NCI-H748 (cell line): ENCODE results near the gene FMNL2.
"Not testable (repeated sequence)": the region's sequence is repeated elsewhere in the genome, so short reads cannot be mapped to it uniquely, and the experiment has no call there.

Experiments
- DNase-seq: peaks from one replicate; lab custom pipeline; 2025; ENCODE audit not compliant: unreplicated experiment; lab: John Stamatoyannopoulos, UW

FMNL2 gene

DNA sequence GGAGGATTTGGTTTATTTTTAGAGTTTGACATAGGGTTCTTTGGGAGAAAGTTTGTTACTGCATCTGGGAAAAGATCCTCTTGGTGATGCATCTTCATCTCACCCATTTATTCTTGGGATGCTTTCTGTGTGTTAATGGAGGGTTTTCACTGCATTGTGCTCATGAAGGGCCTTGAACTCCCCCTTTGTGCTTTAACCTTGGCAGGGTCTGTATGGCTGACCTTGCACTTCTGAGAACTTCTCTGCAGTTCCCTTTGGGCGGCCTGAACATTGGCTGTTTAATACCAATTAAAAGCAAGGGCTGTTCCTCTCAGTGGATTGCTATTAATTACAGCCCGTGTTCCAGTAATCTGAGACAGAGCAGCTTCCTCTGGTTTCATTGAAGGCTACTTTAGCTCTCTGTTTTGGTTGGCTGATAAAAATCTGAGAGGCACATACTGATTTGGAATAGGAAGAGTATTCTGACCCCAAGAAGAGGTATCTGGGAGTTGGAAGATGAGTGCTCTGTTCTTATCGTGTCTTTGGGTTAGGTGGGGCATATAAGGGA, 37.5 kb downstream of the FMNL2 start:
- DNase-seq = no peak

DNA sequence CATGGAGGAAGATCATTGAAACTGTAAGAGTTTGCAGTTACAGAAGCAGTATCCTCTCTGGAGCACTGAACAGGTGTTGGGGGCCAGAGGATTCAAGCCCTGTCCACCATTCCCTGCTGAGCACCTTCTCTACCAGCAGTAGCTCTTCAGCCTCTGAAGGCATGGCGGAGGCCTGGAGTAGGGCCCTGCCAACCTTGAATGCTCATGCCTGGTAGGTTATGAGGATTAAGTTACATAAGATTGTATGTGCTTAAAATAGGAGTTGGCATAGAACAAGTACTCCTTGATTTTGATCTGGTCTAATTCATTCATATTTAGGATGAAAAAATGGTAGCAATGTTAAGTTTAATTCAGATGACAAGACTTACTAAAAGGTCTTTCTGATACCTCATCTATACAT, 40.2 kb downstream of the FMNL2 start:
- no peak for DNase-seq

DNA sequence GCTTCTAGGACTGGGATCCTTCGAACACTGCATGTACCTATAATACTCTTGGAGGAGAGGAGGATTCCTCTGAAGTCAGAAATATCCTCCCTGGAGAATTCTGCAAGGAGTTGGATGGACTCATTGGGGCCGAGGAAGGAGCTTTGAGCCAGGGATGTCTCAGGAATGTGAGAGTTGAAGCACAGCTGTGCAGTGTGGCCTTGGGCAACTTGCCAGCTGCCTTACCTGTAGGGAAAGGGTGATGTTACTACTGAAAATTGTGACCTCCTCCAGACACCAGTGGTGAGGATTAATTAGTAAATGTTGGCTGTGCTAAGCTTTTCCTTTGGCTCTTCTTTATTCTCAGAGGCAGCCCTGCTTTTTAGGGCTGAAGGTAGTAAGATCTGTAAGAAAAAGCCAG, 41.4 kb downstream of the FMNL2 start:
- no peak for DNase-seq

- no peak for DNase-seq
These were observed 42.0 kb downstream of the FMNL2 start for GRCh38 chr2:152376968-152377367.

- DNase-seq = no peak
These were observed 44.1 kb downstream of the FMNL2 start for GRCh38 chr2:152379089-152379488.

DNA sequence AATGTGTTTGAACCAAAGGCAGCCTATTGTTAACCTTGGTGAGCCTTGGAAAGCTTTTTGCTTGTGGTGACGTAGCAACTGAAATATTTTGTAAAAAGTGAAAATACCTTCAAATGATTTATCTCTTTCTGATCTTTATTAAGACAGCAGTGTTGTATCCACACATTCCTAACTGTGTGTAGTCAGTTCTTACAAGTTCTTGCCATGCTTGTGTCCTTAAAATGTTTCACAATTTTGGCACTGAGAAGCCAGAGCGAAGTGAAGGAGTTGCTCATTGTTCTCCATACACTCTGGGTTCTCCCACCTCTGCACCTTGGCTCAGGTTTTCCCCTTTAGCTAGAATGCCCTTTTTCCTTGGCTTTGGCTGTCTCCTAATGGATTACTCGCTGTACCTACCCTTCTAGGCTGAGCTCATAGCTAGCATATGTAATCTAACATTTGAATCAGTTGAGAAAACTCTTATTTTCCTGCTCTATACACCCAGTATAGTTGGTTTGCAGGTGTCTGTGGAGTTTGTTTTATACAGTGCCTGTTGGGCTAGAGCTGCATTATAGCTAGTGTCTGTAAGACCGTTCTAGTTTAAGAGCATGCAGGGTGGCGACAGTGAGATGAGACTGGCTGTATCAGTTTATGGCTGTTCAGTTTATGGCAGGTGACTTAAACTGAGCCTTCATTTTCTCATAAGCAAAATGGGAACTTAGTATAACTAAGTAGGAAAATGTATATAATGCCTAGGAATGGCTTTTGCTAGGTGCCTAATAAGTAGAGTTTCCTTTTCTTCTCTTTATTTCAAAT, 45.5 kb downstream of the FMNL2 start:
- DNase-seq = no peak

GRCh38 chr2:152383702-152384101, 48.7 kb downstream of the FMNL2 start:
- no peak for DNase-seq

DNA sequence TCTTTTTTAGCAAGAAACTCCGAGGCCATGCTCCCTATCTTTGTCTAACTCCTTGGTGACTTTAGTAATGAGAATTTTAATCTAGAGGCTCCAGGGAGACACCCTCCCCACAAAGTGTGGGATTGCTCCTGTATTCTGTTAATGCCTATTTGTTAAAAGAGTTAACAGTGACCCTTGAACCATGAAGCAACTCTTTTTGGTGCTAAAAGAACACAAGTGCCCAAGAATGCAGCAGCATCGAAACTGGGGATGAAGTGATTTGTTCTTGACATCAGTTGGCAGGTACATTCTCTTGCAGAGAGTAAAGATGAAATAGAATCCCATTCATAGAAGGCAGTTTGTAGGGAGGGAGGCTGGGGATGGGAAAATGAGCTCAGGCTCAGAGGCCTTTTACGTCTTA, 50.0 kb downstream of the FMNL2 start:
- DNase-seq = no peak

- DNase-seq = no peak
These were observed 50.7 kb downstream of the FMNL2 start for GRCh38 chr2:152385650-152386049.

DNA sequence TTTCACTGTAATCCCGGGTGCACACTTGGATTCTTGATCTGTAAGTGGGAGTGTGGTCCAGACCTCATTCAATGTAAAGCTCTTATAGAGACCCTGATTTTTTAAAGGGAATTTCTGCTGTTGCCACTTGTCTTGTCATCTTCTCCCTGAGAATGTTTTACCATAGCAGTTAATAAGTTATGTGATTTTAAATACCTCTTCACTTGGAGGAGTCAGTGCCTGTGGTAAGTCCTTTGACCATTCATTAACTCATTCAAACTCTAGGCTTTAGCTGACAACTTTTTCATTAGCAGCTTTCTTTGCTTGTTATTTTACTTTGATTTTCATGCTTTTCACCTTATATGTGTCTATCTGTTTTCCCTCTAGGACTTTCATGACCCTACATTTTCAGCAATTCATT, 51.3 kb downstream of the FMNL2 start:
- DNase-seq = no peak

GRCh38 chr2:152387041-152387440, 52.1 kb downstream of the FMNL2 start:
- DNase-seq = no peak

GRCh38 chr2:152388269-152388668, 53.3 kb downstream of the FMNL2 start:
- not testable (repeated sequence) for DNase-seq

GRCh38 chr2:152389483-152389882, 54.5 kb downstream of the FMNL2 start:
- no peak for DNase-seq

GRCh38 chr2:152390837-152391236, 55.9 kb downstream of the FMNL2 start:
- no peak for DNase-seq

DNA sequence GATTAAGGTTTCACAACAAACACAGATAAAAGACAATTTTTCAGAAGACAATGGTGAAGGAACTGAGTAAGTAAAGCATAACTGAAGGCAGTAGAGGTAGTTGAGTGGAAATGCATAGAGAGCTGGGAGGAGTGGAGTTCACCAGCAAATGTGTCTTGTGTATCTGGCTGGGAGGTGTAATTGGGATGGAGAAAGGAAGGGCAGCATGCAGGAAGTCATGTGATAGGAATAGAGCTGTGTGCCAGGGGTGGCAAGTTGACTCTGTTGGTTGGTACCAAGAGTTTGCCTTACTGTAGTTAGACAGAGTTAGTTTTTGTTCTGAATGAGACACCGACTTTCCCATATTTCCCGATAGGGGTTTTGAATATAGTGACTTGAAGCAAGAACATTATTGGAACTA, 56.3 kb downstream of the FMNL2 start:
- no peak for DNase-seq

- no peak for DNase-seq
These were observed 58.4 kb downstream of the FMNL2 start for GRCh38 chr2:152393377-152393776.

GRCh38 chr2:152394326-152394725, 59.4 kb downstream of the FMNL2 start:
- no peak for DNase-seq

DNA sequence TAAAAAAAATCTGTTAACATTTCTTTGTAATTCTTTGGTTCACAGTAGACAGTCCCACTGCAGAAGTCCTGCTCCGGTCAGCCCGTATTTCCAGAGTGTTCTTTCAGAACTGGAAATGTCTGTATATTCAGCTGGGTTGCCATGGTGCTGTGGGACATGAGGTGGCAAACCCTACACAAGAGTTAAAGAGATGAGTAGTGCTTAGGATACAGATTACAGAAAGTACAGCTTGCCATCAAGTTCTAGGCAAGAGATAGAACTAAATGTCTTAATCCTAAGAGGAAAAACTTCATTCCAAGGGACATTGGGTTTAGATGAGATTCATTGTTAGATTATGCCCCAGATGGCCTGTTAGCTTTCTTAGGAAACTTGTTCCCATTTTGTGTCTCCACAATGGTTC, 60.1 kb downstream of the FMNL2 start:
- DNase-seq = peak; percentile 18

DNA sequence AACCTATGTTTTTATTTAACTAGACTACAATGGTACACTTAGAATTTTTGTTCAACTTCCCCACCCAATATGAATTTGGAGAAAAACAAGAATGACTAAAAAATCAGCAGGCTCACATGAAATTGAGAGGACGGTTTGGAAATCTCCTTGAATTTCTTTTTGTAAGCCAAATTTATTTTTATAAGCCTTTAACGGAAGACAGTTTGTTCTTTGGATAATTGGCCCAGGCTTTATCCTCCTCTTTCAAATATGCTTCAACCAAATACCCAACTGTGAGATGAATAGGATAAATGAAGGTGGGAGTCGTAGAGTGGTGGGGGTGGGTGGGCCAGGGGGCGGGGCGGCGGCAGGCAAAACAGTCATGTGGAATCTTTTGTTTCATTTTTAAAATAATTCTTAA, 60.6 kb downstream of the FMNL2 start:
- no peak for DNase-seq

DNA sequence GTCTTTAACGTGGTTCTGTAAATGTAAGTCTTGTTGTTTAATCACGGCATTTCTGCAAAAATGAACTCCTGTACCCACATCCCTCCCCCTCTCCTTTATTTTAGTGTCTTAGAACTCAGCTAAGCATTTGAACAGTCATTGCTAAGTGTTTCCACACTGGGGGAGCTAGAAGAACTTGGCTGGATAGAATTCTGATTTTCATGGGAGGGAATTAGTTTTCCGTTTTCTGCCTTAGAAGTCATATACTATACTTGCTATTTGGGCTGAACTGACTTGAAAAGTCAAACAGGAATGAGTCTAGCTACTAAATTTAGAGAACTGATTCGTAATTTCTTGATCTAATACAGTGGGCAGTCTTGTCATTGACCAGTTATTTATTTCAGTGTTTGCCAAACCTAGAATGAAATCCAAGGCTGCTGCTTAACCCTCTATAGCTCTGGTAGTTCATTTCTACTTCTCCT, 61.1 kb downstream of the FMNL2 start:
- DNase-seq = no peak

DNA sequence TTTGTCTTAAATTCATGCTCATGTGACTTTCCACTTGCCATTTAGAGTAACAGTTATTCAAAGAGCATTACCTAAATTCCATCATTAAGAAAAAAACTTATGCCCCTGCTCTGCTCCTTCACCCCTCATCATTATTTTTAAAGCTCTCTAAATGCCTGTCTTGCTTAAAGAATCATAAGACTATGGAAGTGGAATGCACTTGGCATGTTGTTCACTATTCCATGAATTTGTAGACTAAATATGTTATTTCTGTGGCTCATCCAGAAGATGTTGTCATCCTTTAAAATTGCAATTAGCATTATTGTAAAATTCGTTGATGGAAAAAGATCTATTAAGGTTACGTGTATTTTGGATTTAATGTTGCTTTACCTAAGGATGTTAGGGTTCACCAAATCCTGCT, 61.8 kb downstream of the FMNL2 start:
- no peak for DNase-seq

GRCh38 chr2:152399003-152399402, 64.0 kb downstream of the FMNL2 start:
- DNase-seq = no peak
